ENCODE data around the gene SAFB2.

SAFB2 gene

DNA sequence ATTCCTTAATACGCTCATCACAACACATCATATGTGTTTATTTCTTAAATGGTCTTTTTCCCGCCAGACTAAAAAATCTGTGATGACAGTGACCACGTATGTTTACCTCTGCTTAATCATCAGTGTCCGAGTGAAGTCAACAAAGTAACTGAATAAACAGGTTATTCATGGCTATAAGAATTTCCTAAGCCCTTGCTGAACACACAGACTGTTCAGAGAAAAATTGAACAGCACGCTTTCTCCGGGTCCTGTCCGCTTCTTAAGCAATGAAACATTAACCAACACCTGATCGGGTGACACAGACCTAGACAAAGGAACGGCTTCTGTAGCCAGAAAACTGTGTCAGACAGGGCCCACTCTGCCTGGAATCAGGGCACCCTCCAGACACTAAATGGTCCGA lies 14.3 kb downstream of the SAFB2 start:
- Histone ChIP-seq H3K79me2 (ENCODE audit: control insufficient read depth, insufficient read depth, low read length, unreplicated experiment) (peaks cover 18% of the 10 kb centered on the region), H2AFZ (ENCODE audit: low read length, unreplicated experiment) (no peak overlapping the region), H3K27ac (ENCODE audit: low read depth, low read length) (no peak overlapping the region), H3K27me3 (ENCODE audit: insufficient read depth, low read length) (no peaks in the 10 kb centered on the region), H3K4me1 (ENCODE audit: control insufficient read depth, insufficient read depth, low read length, unreplicated experiment) (no peaks in the 10 kb centered on the region), H3K4me3 (ENCODE audit: low read depth, low read length) (no peak overlapping the region), H3K36me3 (ENCODE audit: insufficient read depth, low read length) (peaks cover 22% of the 10 kb centered on the region)

- H3K79me2 ChIP-seq (ENCODE audit: control insufficient read depth, insufficient read depth, low read length, unreplicated experiment) = peaks cover 14% of the 10 kb centered on the region
- no peaks in the 10 kb centered on the region for H3K27me3 ChIP-seq (ENCODE audit: insufficient read depth, low read length)
- H3K4me1 ChIP-seq (ENCODE audit: control insufficient read depth, insufficient read depth, low read length, unreplicated experiment) = no peaks in the 10 kb centered on the region
- no peak overlapping the region for H3K27ac ChIP-seq (ENCODE audit: low read depth, low read length)
- no peak overlapping the region for H2AFZ ChIP-seq (ENCODE audit: low read length, unreplicated experiment)
- H3K36me3 ChIP-seq (ENCODE audit: insufficient read depth, low read length) = peaks cover 19% of the 10 kb centered on the region
- no peak overlapping the region for H3K4me3 ChIP-seq (ENCODE audit: low read depth, low read length)
These were observed 15.0 kb downstream of the SAFB2 start for GRCh38 chr19:5607318-5608275.

DNA sequence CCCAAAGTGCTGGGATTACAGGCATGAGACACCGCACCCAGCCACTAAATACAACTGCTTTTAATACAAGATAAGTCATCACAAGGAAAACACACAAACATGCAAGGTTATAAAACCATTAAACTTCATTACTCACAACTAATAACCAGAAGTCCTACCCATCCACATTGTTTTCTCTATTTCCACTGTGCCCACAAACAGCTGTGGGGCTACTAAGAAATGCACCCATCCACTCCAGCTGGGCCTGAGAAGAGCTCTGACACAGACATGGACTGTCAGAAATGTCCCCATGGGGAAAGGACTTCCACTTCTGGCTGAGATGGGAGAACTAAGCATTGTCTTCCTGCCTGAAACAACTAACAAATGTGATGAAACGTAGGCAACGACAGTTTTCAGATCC lies 17.2 kb downstream of the SAFB2 start:
- Histone ChIP-seq H3K4me3 (ENCODE audit: low read depth, low read length) (no peak overlapping the region), H3K36me3 (ENCODE audit: insufficient read depth, low read length) (peaks cover 7% of the 10 kb centered on the region; the same call in 1 of the 2 replicates), H3K27ac (ENCODE audit: low read depth, low read length) (no peak overlapping the region), H3K79me2 (ENCODE audit: control insufficient read depth, insufficient read depth, low read length, unreplicated experiment) (peaks cover 14% of the 10 kb centered on the region), H3K27me3 (ENCODE audit: insufficient read depth, low read length) (no peaks in the 10 kb centered on the region), H2AFZ (ENCODE audit: low read length, unreplicated experiment) (no peak overlapping the region), H3K4me1 (ENCODE audit: control insufficient read depth, insufficient read depth, low read length, unreplicated experiment) (no peaks in the 10 kb centered on the region)

- Histone ChIP-seq H3K79me2 (ENCODE audit: control insufficient read depth, insufficient read depth, low read length, unreplicated experiment) (peaks cover 14% of the 10 kb centered on the region), H3K27me3 (ENCODE audit: insufficient read depth, low read length) (no peaks in the 10 kb centered on the region), H3K4me1 (ENCODE audit: control insufficient read depth, insufficient read depth, low read length, unreplicated experiment) (no peaks in the 10 kb centered on the region), H3K4me3 (ENCODE audit: low read depth, low read length) (no peak overlapping the region), H3K27ac (ENCODE audit: low read depth, low read length) (no peak overlapping the region), H3K36me3 (ENCODE audit: insufficient read depth, low read length) (peaks cover 15% of the 10 kb centered on the region), H2AFZ (ENCODE audit: low read length, unreplicated experiment) (no peak overlapping the region)
These were observed 18.9 kb downstream of the SAFB2 start for GRCh38 chr19:5603626-5604025.

DNA sequence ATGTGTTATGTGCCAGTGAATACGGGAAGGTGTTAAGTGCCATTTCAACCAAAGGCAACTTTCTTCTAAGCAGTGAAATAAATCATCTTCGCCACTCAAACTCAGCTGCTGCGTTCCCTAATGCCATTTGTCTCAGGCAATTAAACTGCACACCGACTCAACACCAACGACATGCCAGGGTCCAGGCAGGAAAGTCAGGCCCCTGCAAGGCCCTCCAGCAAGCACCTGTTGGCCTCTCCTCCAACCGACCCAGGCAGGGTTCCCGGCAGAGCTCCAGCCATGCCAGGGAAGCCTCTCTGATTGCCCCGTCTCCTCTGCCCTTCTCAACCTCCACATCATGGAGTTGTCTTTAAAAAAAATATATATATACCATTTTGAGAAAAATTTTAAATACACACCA lies 21.8 kb downstream of the SAFB2 start:
- no peaks in the 10 kb centered on the region for H3K79me2 ChIP-seq (ENCODE audit: control insufficient read depth, insufficient read depth, low read length, unreplicated experiment)
- H3K36me3 ChIP-seq (ENCODE audit: insufficient read depth, low read length) = peaks cover 15% of the 10 kb centered on the region; the same call in 1 of the 2 replicates
- no peak overlapping the region for H3K4me3 ChIP-seq (ENCODE audit: low read depth, low read length)
- no peak overlapping the region for H2AFZ ChIP-seq (ENCODE audit: low read length, unreplicated experiment)
- H3K27me3 ChIP-seq (ENCODE audit: insufficient read depth, low read length) = no peaks in the 10 kb centered on the region
- H3K4me1 ChIP-seq (ENCODE audit: control insufficient read depth, insufficient read depth, low read length, unreplicated experiment) = no peaks in the 10 kb centered on the region
- H3K27ac ChIP-seq (ENCODE audit: low read depth, low read length) = no peak overlapping the region

- H3K36me3 ChIP-seq (ENCODE audit: insufficient read depth, low read length) = peaks cover 11% of the 10 kb centered on the region; the same call in 1 of the 2 replicates
- H3K27me3 ChIP-seq (ENCODE audit: insufficient read depth, low read length) = no peaks in the 10 kb centered on the region
- no peak overlapping the region for H2AFZ ChIP-seq (ENCODE audit: low read length, unreplicated experiment)
- no peaks in the 10 kb centered on the region for H3K79me2 ChIP-seq (ENCODE audit: control insufficient read depth, insufficient read depth, low read length, unreplicated experiment)
- no peaks in the 10 kb centered on the region for H3K4me1 ChIP-seq (ENCODE audit: control insufficient read depth, insufficient read depth, low read length, unreplicated experiment)
- H3K4me3 ChIP-seq (ENCODE audit: low read depth, low read length) = no peak overlapping the region
- H3K27ac ChIP-seq (ENCODE audit: low read depth, low read length) = no peak overlapping the region
These were observed 26.8 kb downstream of the SAFB2 start for GRCh38 chr19:5595745-5596144.

DNA sequence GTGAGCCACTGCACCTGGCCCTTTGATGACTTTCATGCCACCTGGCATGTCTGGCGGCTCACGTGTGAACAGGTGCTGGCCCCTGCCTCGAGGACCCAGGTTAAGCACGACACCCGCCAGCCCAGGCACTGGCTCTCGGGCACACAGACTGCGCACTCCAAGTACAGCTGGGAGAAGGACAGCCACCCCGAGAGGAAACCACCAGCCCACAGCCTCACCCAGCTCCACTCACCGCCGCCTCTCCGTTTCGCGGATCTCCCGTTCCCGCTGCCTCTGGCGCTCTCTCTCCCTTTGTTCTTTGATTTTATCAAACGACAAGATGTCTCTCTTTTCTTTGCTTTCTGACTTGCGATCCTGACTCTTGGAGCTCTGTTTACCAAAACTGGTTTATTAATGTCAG lies 27.4 kb downstream of the SAFB2 start:
- Histone ChIP-seq H3K36me3 (ENCODE audit: insufficient read depth, low read length) (peaks cover 10% of the 10 kb centered on the region; the same call in 1 of the 2 replicates), H3K4me3 (ENCODE audit: low read depth, low read length) (no peak overlapping the region), H3K27ac (ENCODE audit: low read depth, low read length) (no peak overlapping the region), H3K27me3 (ENCODE audit: insufficient read depth, low read length) (no peaks in the 10 kb centered on the region), H2AFZ (ENCODE audit: low read length, unreplicated experiment) (no peak overlapping the region), H3K4me1 (ENCODE audit: control insufficient read depth, insufficient read depth, low read length, unreplicated experiment) (no peaks in the 10 kb centered on the region), H3K79me2 (ENCODE audit: control insufficient read depth, insufficient read depth, low read length, unreplicated experiment) (no peaks in the 10 kb centered on the region)

DNA sequence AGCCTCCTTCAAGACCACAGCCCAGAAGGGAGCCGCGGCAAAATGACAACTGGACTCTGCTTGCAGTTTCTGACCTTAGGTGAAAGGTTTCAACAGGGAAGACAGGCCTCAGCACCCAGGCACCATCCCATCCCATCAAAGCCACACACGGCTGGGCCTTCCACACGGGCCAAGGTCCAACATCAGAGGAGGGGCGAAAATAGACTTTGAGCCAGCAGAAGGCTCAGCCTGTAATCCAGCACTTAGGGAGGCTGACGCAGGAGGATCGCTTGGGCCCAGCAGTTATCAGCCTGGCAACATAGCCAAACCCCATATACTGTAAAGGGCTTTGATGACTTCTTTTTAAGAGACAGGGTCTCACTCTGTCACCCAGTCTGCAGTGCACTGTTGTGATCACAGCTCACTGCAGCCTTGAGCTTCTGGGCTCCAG lies 28.0 kb downstream of the SAFB2 start:
- no peaks in the 10 kb centered on the region for H3K27me3 ChIP-seq (ENCODE audit: insufficient read depth, low read length)
- no peaks in the 10 kb centered on the region for H3K4me1 ChIP-seq (ENCODE audit: control insufficient read depth, insufficient read depth, low read length, unreplicated experiment)
- no peak overlapping the region for H3K27ac ChIP-seq (ENCODE audit: low read depth, low read length)
- no peaks in the 10 kb centered on the region for H3K79me2 ChIP-seq (ENCODE audit: control insufficient read depth, insufficient read depth, low read length, unreplicated experiment)
- no peak overlapping the region for H2AFZ ChIP-seq (ENCODE audit: low read length, unreplicated experiment)
- no peak overlapping the region for H3K4me3 ChIP-seq (ENCODE audit: low read depth, low read length)
- peaks cover 4% of the 10 kb centered on the region; the same call in 1 of the 2 replicates for H3K36me3 ChIP-seq (ENCODE audit: insufficient read depth, low read length)

DNA sequence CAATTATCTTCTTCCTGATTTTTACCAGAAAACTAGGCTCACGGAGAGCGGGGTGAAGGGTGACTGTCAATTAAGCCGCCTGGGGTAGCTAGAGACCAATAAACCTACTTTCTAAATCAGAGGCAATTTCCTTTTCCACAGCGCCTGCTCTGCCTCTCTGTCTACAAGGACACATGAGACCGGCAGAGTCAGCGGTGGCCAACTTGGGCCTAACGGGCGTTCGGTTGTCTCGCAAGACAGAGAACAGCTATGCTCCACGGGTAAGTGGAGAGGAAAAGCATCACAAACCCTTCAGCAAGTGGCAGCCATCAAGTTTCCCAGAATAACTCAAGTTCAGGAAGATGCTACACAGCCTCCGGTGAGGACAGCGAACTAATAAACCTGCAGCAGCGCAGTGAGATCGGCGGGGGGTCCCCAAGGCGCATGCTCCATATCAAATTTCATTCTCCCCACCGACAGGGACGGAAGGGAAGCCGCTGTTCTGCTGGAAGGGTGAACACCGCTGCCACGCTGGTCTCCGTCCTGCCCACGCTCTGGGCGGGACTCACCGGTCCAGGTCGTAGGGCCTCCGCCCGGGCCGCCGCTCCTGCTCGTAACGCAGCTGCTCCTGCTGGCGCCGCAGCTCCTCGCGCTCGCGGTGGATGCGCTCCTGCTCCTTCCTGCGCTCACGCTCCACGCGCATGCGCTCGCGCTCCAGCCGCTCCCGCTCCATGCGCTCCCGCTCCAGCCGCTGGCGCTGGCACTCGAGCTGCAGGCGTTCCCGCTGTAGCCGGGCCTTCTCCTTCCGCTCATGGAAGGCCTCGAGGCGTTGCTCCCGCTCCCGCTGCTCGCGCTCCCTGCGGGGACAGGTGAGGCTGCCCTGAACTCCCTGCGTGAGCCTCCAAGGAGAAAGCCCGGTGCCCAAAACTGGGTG lies 29.0 kb downstream of the SAFB2 start:
- Histone ChIP-seq H3K79me2 (ENCODE audit: control insufficient read depth, insufficient read depth, low read length, unreplicated experiment) (no peaks in the 10 kb centered on the region), H3K27me3 (ENCODE audit: insufficient read depth, low read length) (no peaks in the 10 kb centered on the region), H3K4me3 (ENCODE audit: low read depth, low read length) (no peak overlapping the region), H3K36me3 (ENCODE audit: insufficient read depth, low read length) (no peaks in the 10 kb centered on the region), H3K4me1 (ENCODE audit: control insufficient read depth, insufficient read depth, low read length, unreplicated experiment) (no peaks in the 10 kb centered on the region), H3K27ac (ENCODE audit: low read depth, low read length) (no peak overlapping the region), H2AFZ (ENCODE audit: low read length, unreplicated experiment) (no peak overlapping the region)

DNA sequence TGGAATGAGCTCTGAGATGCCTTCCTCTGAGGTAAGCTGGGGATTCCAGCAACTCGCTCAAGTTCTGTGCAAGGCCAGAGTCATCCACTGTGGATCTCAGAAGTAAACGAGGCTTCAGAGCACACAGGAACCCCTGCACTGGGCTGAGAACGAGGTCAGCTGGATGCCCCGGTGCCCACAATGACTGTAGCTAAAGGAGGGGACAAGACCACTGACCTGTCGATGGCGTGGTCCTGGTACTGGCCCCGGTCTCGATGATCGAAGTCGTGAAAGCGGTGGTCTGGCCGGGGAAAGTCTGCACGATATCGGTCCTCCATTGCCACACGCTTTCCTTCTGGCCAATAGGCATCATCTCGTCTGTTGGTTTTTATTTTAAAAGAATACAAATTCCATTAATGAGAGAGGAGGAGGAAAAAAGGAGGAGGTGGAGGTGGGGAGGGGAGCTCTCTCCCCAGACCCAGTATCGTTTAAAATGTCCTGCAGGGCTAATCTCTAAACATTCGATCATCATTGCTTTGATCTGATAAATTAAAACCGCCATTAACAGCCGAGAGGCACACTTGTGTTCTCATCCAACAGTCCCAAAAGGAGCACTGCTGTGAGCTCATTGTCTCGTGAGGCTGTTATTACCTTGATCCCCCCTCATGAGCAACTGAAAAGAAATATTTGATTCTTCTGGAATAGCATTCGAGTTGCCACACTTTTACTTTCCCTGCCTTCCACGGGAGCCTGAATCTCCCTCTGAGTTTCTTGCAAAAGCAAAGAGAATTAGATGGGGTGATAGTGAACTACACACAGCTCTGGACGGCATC lies 29.8 kb downstream of the SAFB2 start:
- H3K27me3 ChIP-seq (ENCODE audit: insufficient read depth, low read length) = no peaks in the 10 kb centered on the region
- H3K4me1 ChIP-seq (ENCODE audit: control insufficient read depth, insufficient read depth, low read length, unreplicated experiment) = no peaks in the 10 kb centered on the region
- H3K36me3 ChIP-seq (ENCODE audit: insufficient read depth, low read length) = no peaks in the 10 kb centered on the region
- no peak overlapping the region for H3K27ac ChIP-seq (ENCODE audit: low read depth, low read length)
- no peaks in the 10 kb centered on the region for H3K79me2 ChIP-seq (ENCODE audit: control insufficient read depth, insufficient read depth, low read length, unreplicated experiment)
- no peak overlapping the region for H2AFZ ChIP-seq (ENCODE audit: low read length, unreplicated experiment)
- no peak overlapping the region for H3K4me3 ChIP-seq (ENCODE audit: low read depth, low read length)
